HCT116 (cell line): ENCODE measurements around the gene NUDT8. TPM values are rescaled to one million over a fixed set of nuclear protein-coding genes. Genes with fewer than 3 reads are reported as not detected.
A peak's percentile ranks its signal among the peaks of the same experiment; 100 is the strongest.

ENCODE experiments used
- ATAC-seq: fragments of 200-7000 bp; cut with Tn5 transposase; 2 replicates; pipeline ENCODE4 v1.9.1; 2020; ENCODE audit warnings: mild to moderate bottlenecking, moderate library complexity
- BruUV-seq: library from RNA; stranded (reverse); fragments of 400-500 nt; replicated peaks from 2 replicates; lab custom pipeline; 2021; lab: Mats Ljungman, UMichigan
- CTCF ChIA-PET: fragments of 300-600 bp; sonication (Branson Sonifier 250); formaldehyde crosslinking; loops from one replicate; lab custom pipeline; 2021; ENCODE audit warnings: antibody characterized with exemption; lab: Charles Lee
- POLR2A ChIA-PET: fragments of 300-600, 350-600 bp; sonication (Branson Sonifier 250); formaldehyde crosslinking; loops from one replicate; lab custom pipeline; 2021; ENCODE audit warnings: antibody characterized with exemption; lab: Charles Lee
- RAD21 ChIA-PET, 2 experiments: fragments of 300-600 bp; sonication (Branson Sonifier 250); formaldehyde crosslinking; loops; one replicate each; lab custom pipeline; 2023; ENCODE audit warnings: low total read pairs in 2 of 2; ENCODE audit not compliant: uncharacterized antibody in 2 of 2, unreplicated experiment in 2 of 2, low non-redundant PET in 1 of 2; lab: Charles Lee
- DNase-seq: peaks from one replicate; pipeline ENCODE4 v3.0.0-alpha.2; 2010; ENCODE audit warnings: low read depth, low spot score
- H2AFZ ChIP-seq: fragments of 200-600 bp; shearing (Covaris generic), sonication (generic); 2 replicates; pipeline ENCODE4 v1.6.1; 2017; ENCODE audit warnings: low read depth, mixed run types, mixed read lengths, antibody characterized with exemption, low read length; ENCODE audit not compliant: poor library complexity, severe bottlenecking
- H3K27ac ChIP-seq: 2 replicates; pipeline ENCODE4 v1.5.1; 2012; ENCODE audit warnings: low read depth, low read length
- H3K27me3 ChIP-seq: fragments of 200-600 bp; sonication (generic); 2 replicates; pipeline ENCODE4 v1.6.1; 2016; ENCODE audit warnings: mixed run types, low read length, mixed read lengths; ENCODE audit not compliant: insufficient read depth
- H3K36me3 ChIP-seq, 2 experiments: fragments of 200-500 bp in 1 of 2; fragments of 200-600 bp in 1 of 2; sonication (Bioruptor generic) in 1 of 2; sonication (generic) in 1 of 2; 2 replicates each; pipeline versions ENCODE4 v1.5.1 to v1.6.1; 2014 to 2016; ENCODE audit warnings: low read length in 2 of 2, inconsistent platforms in 1 of 2, mixed read lengths in 1 of 2, mixed run types in 1 of 2; ENCODE audit not compliant: insufficient read depth in 2 of 2, control insufficient read depth in 1 of 2
- H3K4me1 ChIP-seq, 2 experiments: fragments of 200-600 bp in 1 of 2; sonication (generic) in 1 of 2; 2 replicates each; pipeline versions ENCODE4 v1.5.1 to v1.6.1; 2012 to 2017; ENCODE audit warnings: low read length in 2 of 2, inconsistent platforms in 1 of 2, mild to moderate bottlenecking in 1 of 2, mixed read lengths in 1 of 2, mixed run types in 1 of 2, moderate library complexity in 1 of 2; ENCODE audit not compliant: insufficient read depth in 2 of 2, control insufficient read depth in 1 of 2
- H3K4me2 ChIP-seq: fragments of 200-600 bp; sonication (generic); 2 replicates; pipeline ENCODE4 v1.6.1; 2017; ENCODE audit warnings: mixed run types, low read length, mixed read lengths
- H3K4me3 ChIP-seq, 2 experiments: fragments of 200-600 bp in 1 of 2; sonication (generic) in 1 of 2; replicated peaks in 1 of 2; 2 replicates each; pipeline ENCODE4 v1.5.1; 2011 to 2016; ENCODE audit warnings: low read length in 2 of 2, control low read depth in 1 of 2, low read depth in 1 of 2, mild to moderate bottlenecking in 1 of 2, mixed read lengths in 1 of 2, mixed run types in 1 of 2
- H3K79me2 ChIP-seq: fragments of 200-600 bp; sonication (generic); 2 replicates; pipeline ENCODE4 v1.6.1; 2017; ENCODE audit warnings: mild to moderate bottlenecking, mixed run types, low read length, moderate library complexity, mixed read lengths; ENCODE audit not compliant: insufficient read depth
- H3K9ac ChIP-seq: fragments of 200-600 bp; sonication (generic); 2 replicates; pipeline ENCODE4 v1.6.1; 2016; ENCODE audit warnings: low read length, mixed read lengths
- H3K9me2 ChIP-seq: fragments of 200-600 bp; sonication (generic), shearing (Covaris generic); 2 replicates; pipeline ENCODE4 v1.6.1; 2017; ENCODE audit warnings: mixed run types, mild to moderate bottlenecking, moderate library complexity; ENCODE audit not compliant: insufficient read depth
- H3K9me3 ChIP-seq, 2 experiments: fragments of 200-500 bp in 1 of 2; fragments of 200-600 bp in 1 of 2; sonication (Bioruptor generic) in 1 of 2; sonication (generic) in 1 of 2; 2 replicates each; pipeline ENCODE4 v1.6.1; 2014 to 2017; ENCODE audit warnings: low read length in 2 of 2, mixed read lengths in 2 of 2, inconsistent platforms in 1 of 2, low read depth in 1 of 2, mild to moderate bottlenecking in 1 of 2, mixed run types in 1 of 2, moderate library complexity in 1 of 2; ENCODE audit not compliant: control insufficient read depth in 1 of 2, insufficient read depth in 1 of 2
- H4K20me1 ChIP-seq: fragments of 200-600 bp; sonication (generic), shearing (Covaris generic); 2 replicates; pipeline ENCODE4 v1.6.1; 2017; ENCODE audit warnings: mixed run types, mild to moderate bottlenecking, moderate library complexity; ENCODE audit not compliant: insufficient read depth
- CEBPB ChIP-seq: IDR thresholded peaks from 2 replicates; pipeline ENCODE4 v1.6.1; 2012; ENCODE audit warnings: low read depth
- ELF1 ChIP-seq: IDR thresholded peaks from 2 replicates; pipeline ENCODE4 v1.6.1; 2012; ENCODE audit warnings: low read depth, borderline replicate concordance
- EZH2 ChIP-seq: fragments of 200-600 bp; sonication (generic); IDR thresholded peaks from 2 replicates; pipeline ENCODE4 v1.6.1; 2017; ENCODE audit warnings: antibody characterized with exemption, mixed run types
- EZH2phosphoT487 ChIP-seq: fragments of 200-600 bp; IDR thresholded peaks from 2 replicates; pipeline ENCODE4 v1.6.1; 2018; ENCODE audit warnings: antibody characterized with exemption, borderline replicate concordance
- FOSL1 ChIP-seq: IDR thresholded peaks from 2 replicates; pipeline ENCODE4 v1.6.1; 2012; ENCODE audit warnings: low read depth
- JUND ChIP-seq: IDR thresholded peaks from 2 replicates; pipeline ENCODE4 v1.6.1; 2012
- POLR2A ChIP-seq: IDR thresholded peaks from 2 replicates; pipeline ENCODE4 v1.7.0; 2011; ENCODE audit warnings: borderline replicate concordance; ENCODE audit not compliant: insufficient read depth, insufficient read length; ENCODE audit errors: extremely low read depth
- POLR2AphosphoS5 ChIP-seq: IDR thresholded peaks from 2 replicates; pipeline ENCODE4 v1.6.1; 2011; ENCODE audit warnings: mild to moderate bottlenecking, low read depth, low read length, moderate library complexity
- RAD21 ChIP-seq: IDR thresholded peaks from 2 replicates; pipeline ENCODE4 v1.6.1; 2012; ENCODE audit warnings: low read depth, mild to moderate bottlenecking
- REST ChIP-seq: IDR thresholded peaks from 2 replicates; pipeline ENCODE4 v1.6.1; 2012; ENCODE audit warnings: low read depth
- SIN3A ChIP-seq: IDR thresholded peaks from 2 replicates; pipeline ENCODE4 v1.6.1; 2012; ENCODE audit warnings: low read depth
- SRF ChIP-seq: IDR thresholded peaks from 2 replicates; pipeline ENCODE4 v1.6.1; 2012; ENCODE audit warnings: low read depth
- TCF7L2 ChIP-seq: IDR thresholded peaks from 2 replicates; pipeline ENCODE4 v1.7.0; 2011; ENCODE audit warnings: borderline replicate concordance, inconsistent platforms; ENCODE audit not compliant: insufficient read depth, insufficient read length; ENCODE audit errors: extremely low read depth
- ZFX ChIP-seq: fragments of 450-650 bp; IDR thresholded peaks from 2 replicates; pipeline ENCODE4 v1.6.1; 2017
- ZNF274 ChIP-seq: fragments of 200-500 bp; sonication (Bioruptor generic); IDR thresholded peaks from 2 replicates; pipeline ENCODE4 v1.6.1; 2014; ENCODE audit warnings: mild to moderate bottlenecking, low read depth, low read length, inconsistent platforms
- intact Hi-C: fragments of 100-400 bp; cut with micrococcal nuclease; formaldehyde crosslinking; loops from 2 replicates; pipeline ENCODE4 v1.10.0; 2022
- total RNA-seq: library from RNA; stranded (reverse); gene quantifications from one replicate; pipeline ENCODE4 v1.2.1, GENCODE V29; 2021; ENCODE audit not compliant: unreplicated experiment
- TF ChIP-seq, protein P1 (sequence below): IDR thresholded peaks from 2 replicates; pipeline ENCODE4 v1.6.1; 2012

Gene NUDT8
- total RNA-seq, 1 experiment from 2014 or later = 18.7 TPM

GRCh38 chr11:67609316-67609715 lies 20.4 kb downstream of the NUDT8 start:
- TF ChIP-seq RAD21 = no peak
- no peak for TF ChIP-seq EZH2phosphoT487
- TF ChIP-seq JUND = no peak
- no peak for TF ChIP-seq ZNF274
- TF ChIP-seq SRF = no peak
- no peak for TF ChIP-seq SIN3A
- TF ChIP-seq POLR2AphosphoS5 = no peak
- ChIA-PET RAD21 (no interaction called here), POLR2A (no interaction called here), CTCF (no interaction called here)
- H3K27ac ChIP-seq = no peak overlapping the region
- no peak overlapping the region for H3K4me2 ChIP-seq
- no peak overlapping the region for H2AFZ ChIP-seq
- DNase-seq = no peak
- H3K4me3 ChIP-seq = no peak overlapping the region
- H3K9ac ChIP-seq = no peak overlapping the region
- peaks cover 27% of the 10 kb centered on the region for H3K79me2 ChIP-seq
- intact Hi-C loops = no loop called here
- H3K27me3 ChIP-seq = no peaks in the 10 kb centered on the region
- BruUV-seq = no TSS peak
- H4K20me1 ChIP-seq = no peaks in the 10 kb centered on the region
- no peaks in the 10 kb centered on the region for H3K9me2 ChIP-seq
- ATAC-seq = no peak
- peaks cover 19 to 21% of the 10 kb centered on the region in 2 experiments; a peak in 3 of 4 replicates for H3K36me3 ChIP-seq
- H3K4me1 ChIP-seq = peaks cover 6 to 30% of the 10 kb centered on the region in 2 experiments
- no peaks in the 10 kb centered on the region for H3K9me3 ChIP-seq

GRCh38 chr11:67608486-67608885 lies 21.3 kb downstream of the NUDT8 start:
- H3K27ac ChIP-seq = no peak overlapping the region
- H3K27me3 ChIP-seq = no peaks in the 10 kb centered on the region
- CTCF ChIA-PET = no interaction called here
- no peaks in the 10 kb centered on the region for H3K9me2 ChIP-seq
- RAD21 ChIA-PET = no interaction called here
- H3K4me2 ChIP-seq = peak overlapping the region; percentile 92; the same call in 1 of the 2 replicates
- intact Hi-C loops = no loop called here
- no peaks in the 10 kb centered on the region for H3K9me3 ChIP-seq
- POLR2A ChIA-PET = interaction anchor here (1.1 kb wide), 1 partner anchor 25 kb away, joined by 3 read pairs; the partner anchor contains the start of gene GSTP1
- no peak overlapping the region for H3K9ac ChIP-seq
- DNase-seq = no peak
- H4K20me1 ChIP-seq = no peaks in the 10 kb centered on the region
- H3K4me1 ChIP-seq = peaks cover 6 to 21% of the 10 kb centered on the region in 2 experiments
- no peak overlapping the region for H3K4me3 ChIP-seq
- H3K36me3 ChIP-seq = peaks cover 19 to 21% of the 10 kb centered on the region in 2 experiments; a peak in 3 of 4 replicates
- no peak for ATAC-seq
- H2AFZ ChIP-seq = no peak overlapping the region
- H3K79me2 ChIP-seq = peaks cover 27% of the 10 kb centered on the region
- BruUV-seq = no TSS peak
- TF ChIP-seq ZFX = no peak
- no peak for TF ChIP-seq EZH2
- TF ChIP-seq SIN3A = no peak
- TF ChIP-seq TCF7L2 = no peak
- TF ChIP-seq FOSL1 = no peak
- no peak for TF ChIP-seq ZNF274
- TF ChIP-seq JUND = no peak
- no peak for TF ChIP-seq POLR2A
- TF ChIP-seq, protein P1, sequence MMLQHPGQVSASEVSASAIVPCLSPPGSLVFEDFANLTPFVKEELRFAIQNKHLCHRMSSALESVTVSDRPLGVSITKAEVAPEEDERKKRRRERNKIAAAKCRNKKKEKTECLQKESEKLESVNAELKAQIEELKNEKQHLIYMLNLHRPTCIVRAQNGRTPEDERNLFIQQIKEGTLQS = no peak
- no peak for TF ChIP-seq REST
- TF ChIP-seq CEBPB = no peak
- TF ChIP-seq ELF1 = no peak
